Subcutaneous abdominal adipose tissue (tissue), 5 donors: ENCODE data around the gene SWSAP1.
"Not testable (repeated sequence)": the region's sequence is repeated elsewhere in the genome, so short reads cannot be mapped to it uniquely, and the experiment has no call there.

Source experiments
- H3K27ac ChIP-seq: one replicate; pipeline ENCODE4 v1.7.0; 2013; ENCODE audit warnings: low read depth, mild to moderate bottlenecking, inconsistent platforms, low read length, moderate library complexity
- H3K27me3 ChIP-seq, 5 donors: one replicate each; pipeline ENCODE4 v1.7.0; 2013; ENCODE audit warnings: low read length in 5 of 5, inconsistent platforms in 1 of 5; ENCODE audit not compliant: control insufficient read depth in 5 of 5, insufficient read depth in 4 of 5
- H3K36me3 ChIP-seq, 5 donors: one replicate each; pipeline ENCODE4 v1.7.0; 2013; ENCODE audit warnings: low read length in 5 of 5; ENCODE audit not compliant: control insufficient read depth in 5 of 5, insufficient read depth in 5 of 5
- H3K4me1 ChIP-seq, 5 donors: one replicate each; pipeline ENCODE4 v1.7.0; 2013; ENCODE audit warnings: low read length in 5 of 5, mild to moderate bottlenecking in 3 of 5, moderate library complexity in 1 of 5; ENCODE audit not compliant: control insufficient read depth in 5 of 5, insufficient read depth in 5 of 5
- H3K4me3 ChIP-seq, 5 donors: one replicate each; pipeline ENCODE4 v1.7.0; 2013; ENCODE audit warnings: low read length in 5 of 5, low read depth in 1 of 5
- H3K9ac ChIP-seq, 5 donors: one replicate each; pipeline ENCODE4 v1.7.0; 2013; ENCODE audit warnings: low read length in 5 of 5, mild to moderate bottlenecking in 4 of 5, moderate library complexity in 3 of 5
- H3K9me3 ChIP-seq, 5 donors: one replicate each; pipeline ENCODE4 v1.7.0; 2013; ENCODE audit warnings: low read length in 5 of 5; ENCODE audit not compliant: control insufficient read depth in 5 of 5
- donor health status: healthy.
- donor health status: healthy.
- donor health status: healthy.
- donor health status: healthy.
- donor health status: healthy.

Gene SWSAP1

GRCh38 chr19:11405846-11406643, 31.6 kb downstream of the SWSAP1 start:
- peaks cover 0 to 8% (median 3%) of the 10 kb centered on the region in 5 donors for H3K27me3 ChIP-seq
- H3K4me3 ChIP-seq, result no peak overlapping the region

GRCh38 chr19:11406703-11407236, 32.3 kb downstream of the SWSAP1 start:
- H3K36me3 ChIP-seq, result peaks cover 0 to 13% (median 0%) of the 10 kb centered on the region in 5 donors
- H3K9me3 ChIP-seq, H3K4me1 ChIP-seq, H3K4me3 ChIP-seq, H3K27ac ChIP-seq, H3K27me3 ChIP-seq, H3K9ac ChIP-seq: not testable (repeated sequence)

More at GRCh38 chr19:11405846-11406643, 31.6 kb downstream of the SWSAP1 start:
- no peak overlapping the region for H3K9ac ChIP-seq
- peaks cover 0 to 13% (median 0%) of the 10 kb centered on the region in 5 donors for H3K36me3 ChIP-seq
- no peaks in the 10 kb centered on the region for H3K9me3 ChIP-seq
- H3K27ac ChIP-seq, result no peak overlapping the region
- H3K4me1 ChIP-seq, result peaks cover 0 to 2% (median 0%) of the 10 kb centered on the region in 5 donors

- Histone ChIP-seq H3K4me1 (peaks cover 0 to 2% (median 0%) of the 10 kb centered on the region in 5 donors), H3K9ac (no peak overlapping the region), H3K4me3 (no peak overlapping the region), H3K27me3 (peaks cover 0 to 8% (median 3%) of the 10 kb centered on the region in 5 donors), H3K9me3 (no peaks in the 10 kb centered on the region), H3K36me3 (peaks cover 0 to 9% (median 0%) of the 10 kb centered on the region in 5 donors), H3K27ac (no peak overlapping the region)
These were observed 34.1 kb downstream of the SWSAP1 start for GRCh38 chr19:11408591-11408990.

GRCh38 chr19:11410682-11411081, 36.2 kb downstream of the SWSAP1 start:
- no peak overlapping the region for H3K4me3 ChIP-seq
- no peaks in the 10 kb centered on the region for H3K9me3 ChIP-seq
- no peak overlapping the region for H3K27ac ChIP-seq
- H3K4me1 ChIP-seq, result peaks cover 0 to 2% (median 0%) of the 10 kb centered on the region in 5 donors
- no peak overlapping the region for H3K9ac ChIP-seq
- H3K27me3 ChIP-seq, result peaks cover 0 to 8% (median 3%) of the 10 kb centered on the region in 5 donors
- H3K36me3 ChIP-seq, result peaks cover 0 to 4% (median 0%) of the 10 kb centered on the region in 5 donors

GRCh38 chr19:11414544-11414943, 40.1 kb downstream of the SWSAP1 start:
- H3K27ac ChIP-seq, result no peak overlapping the region

GRCh38 chr19:11416346-11417052, 42.0 kb downstream of the SWSAP1 start:
- H3K27me3 ChIP-seq, result peaks cover 0 to 20% (median 12%) of the 10 kb centered on the region in 5 donors

More at GRCh38 chr19:11414544-11414943, 40.1 kb downstream of the SWSAP1 start:
- Histone ChIP-seq H3K36me3 (peaks cover 0 to 2% (median 0%) of the 10 kb centered on the region in 5 donors), H3K4me3 (no peak overlapping the region), H3K4me1 (peaks cover 0 to 13% (median 12%) of the 10 kb centered on the region in 5 donors), H3K9ac (no peak overlapping the region), H3K9me3 (no peaks in the 10 kb centered on the region), H3K27me3 (peaks cover 0 to 6% (median 3%) of the 10 kb centered on the region in 5 donors)

GRCh38 chr19:11418094-11418548, 43.7 kb downstream of the SWSAP1 start:
- H3K27ac ChIP-seq, result no peak overlapping the region
- no peaks in the 10 kb centered on the region for H3K36me3 ChIP-seq
- peak overlapping the region in 2 of 5 donors; percentile 30 to 71 for H3K9ac ChIP-seq
- H3K4me3 ChIP-seq, result peak overlapping the region in 3 of 5 donors; percentile 67 to 73 (median 70)
- H3K27me3 ChIP-seq, result peaks cover 7 to 31% (median 21%) of the 10 kb centered on the region in 5 donors
- peaks cover 0 to 45% (median 42%) of the 10 kb centered on the region in 5 donors for H3K4me1 ChIP-seq
- no peaks in the 10 kb centered on the region for H3K9me3 ChIP-seq

More at GRCh38 chr19:11416346-11417052, 42.0 kb downstream of the SWSAP1 start:
- Histone ChIP-seq H3K36me3 (no peaks in the 10 kb centered on the region), H3K4me3 (no peak overlapping the region), H3K4me1 (peaks cover 0 to 31% (median 27%) of the 10 kb centered on the region in 5 donors), H3K9ac (no peak overlapping the region), H3K27ac (no peak overlapping the region), H3K9me3 (no peaks in the 10 kb centered on the region)

GRCh38 chr19:11418549-11419506, 44.4 kb downstream of the SWSAP1 start, which contains the start of gene RGL3:
RGL3 (minus strand) TSS chr19:11419314; CDS start chr19:11419278, 36 bp downstream.
- H3K4me3 ChIP-seq, result peak within 1 kb of the TSS; percentile 48 to 73 (median 67)
- H3K4me1 ChIP-seq, result peaks cover 0 to 45% (median 42%) of the 10 kb centered on the region in 5 donors
- H3K27ac ChIP-seq, result no peak within 1 kb of the TSS
- no peaks in the 10 kb centered on the region for H3K9me3 ChIP-seq
- H3K27me3 ChIP-seq, result peaks cover 13 to 38% (median 28%) of the 10 kb centered on the region in 5 donors
- H3K36me3 ChIP-seq, result no peaks in the 10 kb centered on the region
- peak within 1 kb of the TSS in 4 of 5 donors; percentile 31 to 72 (median 62) for H3K9ac ChIP-seq
